Measurements from ENCODE around the gene CRYL1.

Gene CRYL1

DNA sequence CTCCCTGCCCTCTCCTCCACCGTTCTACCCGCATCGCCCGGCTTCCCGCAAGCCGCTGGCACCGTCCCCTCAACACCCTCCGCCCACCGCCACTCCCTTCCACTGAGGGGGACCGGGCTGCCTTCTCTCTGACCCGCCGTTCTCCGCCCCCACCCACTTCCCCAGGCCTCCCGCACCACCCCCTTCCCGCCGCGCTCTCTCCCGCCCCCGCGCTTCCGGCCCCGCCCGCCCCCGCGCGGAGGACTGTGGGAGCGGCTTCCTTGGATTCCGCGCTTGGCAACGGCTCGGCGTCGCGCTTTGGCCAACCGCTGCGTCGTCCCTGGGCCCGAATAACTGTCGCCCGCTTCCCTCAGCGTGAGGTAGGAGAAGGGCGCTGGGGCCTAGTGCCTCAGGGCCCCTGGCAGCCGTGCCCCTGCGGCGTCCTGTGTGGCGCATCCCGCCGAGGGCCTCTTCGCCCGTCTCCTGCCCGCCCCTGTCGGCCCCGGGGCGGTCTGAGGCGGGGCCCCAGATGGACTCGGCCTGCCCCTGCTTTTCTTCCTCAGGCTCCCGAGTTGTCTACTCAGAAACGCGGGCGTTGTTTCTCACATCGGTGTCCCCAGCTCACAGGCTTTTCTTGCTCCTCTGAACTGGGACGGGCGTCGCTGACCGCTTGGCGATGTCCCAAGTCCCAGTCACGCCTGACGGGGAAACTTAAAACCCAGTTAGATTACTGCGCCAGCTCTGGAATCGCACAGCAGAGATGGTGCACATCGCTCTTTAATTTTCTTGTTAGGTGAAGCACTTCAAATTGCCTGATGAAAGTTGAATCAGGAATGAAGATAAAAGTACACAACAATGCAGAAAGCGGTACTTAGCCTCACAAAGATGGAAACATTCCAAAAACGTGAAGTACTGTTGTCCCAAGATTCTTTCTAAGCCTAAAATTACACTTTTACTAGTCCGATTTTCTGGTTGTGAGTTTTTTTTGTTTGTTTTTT is 41.5 kb upstream of the CRYL1 start, which contains the start of gene IFT88:
IFT88 (plus strand) TSS at position 260 of the 977 bp plus-strand sequence. CDS start 7,229 bp downstream, outside the sequence.
- DNase-seq (ENCODE audit: low read depth) = peak; percentile 84
- H3K4me3 ChIP-seq (ENCODE audit: low read length) = peak within 1 kb of the TSS; percentile 62
- no peak for TF ChIP-seq CTCF (IDR thresholded peaks at IDR 0.05; ENCODE audit: insufficient read depth, low read depth, low read length, missing control alignments)

GRCh38 chr13:20566468-20566897 is 40.8 kb upstream of the CRYL1 start:
- no peak for TF ChIP-seq CTCF (IDR thresholded peaks at IDR 0.05; ENCODE audit: insufficient read depth, low read depth, low read length, missing control alignments)
- peak; percentile 88 for DNase-seq (ENCODE audit: low read depth)
- H3K4me3 ChIP-seq (ENCODE audit: low read length) = peak overlapping the region; percentile 62

- TF ChIP-seq CTCF (IDR thresholded peaks at IDR 0.05; ENCODE audit: insufficient read depth, low read depth, low read length, missing control alignments) = no peak
- peak; percentile 48 for DNase-seq (ENCODE audit: low read depth)
These were observed 39.6 kb upstream of the CRYL1 start for GRCh38 chr13:20565115-20565736.

GRCh38 chr13:20561741-20562140 is 36.1 kb upstream of the CRYL1 start:
- no peak for TF ChIP-seq CTCF (IDR thresholded peaks at IDR 0.05; ENCODE audit: insufficient read depth, low read depth, low read length, missing control alignments)
- no peak for DNase-seq (ENCODE audit: low read depth)
- no peak overlapping the region for H3K4me3 ChIP-seq (ENCODE audit: low read length)

More at GRCh38 chr13:20565115-20565736, 39.6 kb upstream of the CRYL1 start:
- no peak overlapping the region for H3K4me3 ChIP-seq (ENCODE audit: low read length)

DNA sequence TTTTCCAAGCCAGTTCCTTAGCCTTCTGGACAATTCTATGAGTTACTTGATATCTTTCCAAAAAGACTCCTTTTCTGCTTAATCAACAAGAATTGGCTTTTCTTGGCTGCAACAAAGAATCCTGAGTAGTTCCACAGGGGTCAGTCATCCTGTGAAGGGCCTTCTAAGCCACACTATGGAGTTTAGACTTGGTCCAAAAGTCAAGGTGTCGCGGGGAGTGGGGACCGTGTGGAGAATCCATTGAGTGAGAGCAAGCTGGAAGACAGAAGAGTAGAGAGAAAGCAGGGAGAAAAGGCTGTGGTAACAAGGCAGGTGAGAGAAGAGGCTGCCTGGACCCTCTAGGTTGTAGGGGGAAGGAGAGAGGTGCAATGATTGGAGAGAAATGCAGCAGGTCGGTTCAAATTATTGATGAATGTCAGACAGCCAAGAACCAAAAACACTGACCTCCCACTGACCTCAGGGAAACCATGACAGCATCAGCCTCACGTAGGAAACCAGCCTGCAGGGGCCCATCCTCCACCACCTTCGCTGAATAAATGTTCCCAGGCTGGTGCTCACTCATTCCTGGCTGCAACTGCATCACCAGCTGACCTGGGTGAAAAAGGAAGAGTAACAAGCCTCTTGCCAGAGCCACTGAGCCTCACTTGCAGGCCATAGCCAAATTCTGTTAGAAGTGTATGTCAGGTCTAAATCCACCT is 34.2 kb upstream of the CRYL1 start:
- no peak for DNase-seq (ENCODE audit: low read depth)

More for the DNA sequence above, 34.2 kb upstream of the CRYL1 start:
- no peak for TF ChIP-seq CTCF (IDR thresholded peaks at IDR 0.05; ENCODE audit: insufficient read depth, low read depth, low read length, missing control alignments)
- no peak overlapping the region for H3K4me3 ChIP-seq (ENCODE audit: low read length)

Measured in epithelial cell of esophagus (primary cell).